Measurements from ENCODE around the gene OR2S2. TPM values are rescaled to one million over a fixed set of nuclear protein-coding genes. Genes with fewer than 3 reads are reported as not detected.
A peak's percentile ranks its signal among the peaks of the same experiment; 100 is the strongest.
"Not testable (repeated sequence)": the region's sequence is repeated elsewhere in the genome, so short reads cannot be mapped to it uniquely, and the experiment has no call there.

Gene OR2S2
- total RNA-seq, 2 experiments from 2014 or later: not detected

DNA sequence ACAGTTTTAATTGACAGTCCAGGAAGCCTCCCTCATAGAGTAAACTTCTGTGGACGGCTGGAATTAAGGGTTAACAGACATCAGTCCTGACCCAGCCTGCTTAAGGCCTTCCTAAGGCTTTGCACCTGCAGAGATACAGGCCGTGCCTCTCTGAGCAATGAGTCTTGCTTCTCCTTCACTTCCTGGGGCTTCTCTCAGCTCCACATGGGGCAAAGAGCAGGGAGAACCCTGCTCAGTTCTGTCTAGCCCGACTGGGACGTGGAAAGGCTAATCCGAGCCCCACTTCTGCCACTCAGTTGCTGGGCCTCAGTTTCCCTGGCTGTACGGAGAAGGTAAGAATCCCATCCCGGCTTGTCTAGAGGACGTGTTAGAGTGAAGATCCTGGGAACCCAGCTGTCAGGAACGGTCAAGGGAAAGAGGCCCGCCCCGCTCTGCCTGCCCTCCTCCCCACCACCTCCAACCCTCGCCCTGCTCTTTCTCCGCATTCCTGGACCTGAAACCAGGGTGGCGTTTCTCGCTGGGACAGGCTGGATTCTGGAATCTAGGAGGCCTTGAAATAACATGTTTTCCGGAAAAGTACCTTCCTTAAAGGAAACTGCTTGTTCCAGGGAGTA, 42.2 kb downstream of the OR2S2 start:
- peaks cover 26% of the 10 kb centered on the region for H3K4me1 ChIP-seq (ENCODE audit: insufficient read depth, low read length)
- H3K4me3 ChIP-seq (ENCODE audit: low read length): no peak overlapping the region
- H3K36me3 ChIP-seq (ENCODE audit: insufficient read depth, low read length): no peaks in the 10 kb centered on the region
- ATAC-seq (ENCODE audit: poor library complexity) (no peak), DNase-seq (no peak)
- Mint-ChIP-seq H3K4me3 (no peak overlapping the region), H3K27me3 (no peaks in the 10 kb centered on the region), H3K9me3 (no peaks in the 10 kb centered on the region), H3K27ac (peak overlapping the region; percentile 53), H3K36me3 (ENCODE audit: low read depth) (no peaks in the 10 kb centered on the region), H3K4me1 (ENCODE audit: low read depth) (peaks cover 28% of the 10 kb centered on the region)
- H3K9me3 ChIP-seq (ENCODE audit: control insufficient read depth in 1 of 2, insufficient read depth in 1 of 2, low read length in 2 of 2): no peaks in the 10 kb centered on the region
- TF ChIP-seq, protein P1, sequence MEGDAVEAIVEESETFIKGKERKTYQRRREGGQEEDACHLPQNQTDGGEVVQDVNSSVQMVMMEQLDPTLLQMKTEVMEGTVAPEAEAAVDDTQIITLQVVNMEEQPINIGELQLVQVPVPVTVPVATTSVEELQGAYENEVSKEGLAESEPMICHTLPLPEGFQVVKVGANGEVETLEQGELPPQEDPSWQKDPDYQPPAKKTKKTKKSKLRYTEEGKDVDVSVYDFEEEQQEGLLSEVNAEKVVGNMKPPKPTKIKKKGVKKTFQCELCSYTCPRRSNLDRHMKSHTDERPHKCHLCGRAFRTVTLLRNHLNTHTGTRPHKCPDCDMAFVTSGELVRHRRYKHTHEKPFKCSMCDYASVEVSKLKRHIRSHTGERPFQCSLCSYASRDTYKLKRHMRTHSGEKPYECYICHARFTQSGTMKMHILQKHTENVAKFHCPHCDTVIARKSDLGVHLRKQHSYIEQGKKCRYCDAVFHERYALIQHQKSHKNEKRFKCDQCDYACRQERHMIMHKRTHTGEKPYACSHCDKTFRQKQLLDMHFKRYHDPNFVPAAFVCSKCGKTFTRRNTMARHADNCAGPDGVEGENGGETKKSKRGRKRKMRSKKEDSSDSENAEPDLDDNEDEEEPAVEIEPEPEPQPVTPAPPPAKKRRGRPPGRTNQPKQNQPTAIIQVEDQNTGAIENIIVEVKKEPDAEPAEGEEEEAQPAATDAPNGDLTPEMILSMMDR (IDR thresholded peaks at IDR 0.05): no peak
- no peaks in the 10 kb centered on the region for H3K27me3 ChIP-seq (ENCODE audit: control insufficient read depth in 1 of 2, insufficient read depth in 2 of 2, low read length in 2 of 2)
- intact Hi-C loops (cut with DNase I, micrococcal nuclease): no loop called here
- POLR2A ChIA-PET: no interaction called here
- CTCF ChIA-PET: no interaction called here
- no peak overlapping the region for H3K27ac ChIP-seq (ENCODE audit: low read depth in 1 of 2, low read length in 2 of 2)

DNA sequence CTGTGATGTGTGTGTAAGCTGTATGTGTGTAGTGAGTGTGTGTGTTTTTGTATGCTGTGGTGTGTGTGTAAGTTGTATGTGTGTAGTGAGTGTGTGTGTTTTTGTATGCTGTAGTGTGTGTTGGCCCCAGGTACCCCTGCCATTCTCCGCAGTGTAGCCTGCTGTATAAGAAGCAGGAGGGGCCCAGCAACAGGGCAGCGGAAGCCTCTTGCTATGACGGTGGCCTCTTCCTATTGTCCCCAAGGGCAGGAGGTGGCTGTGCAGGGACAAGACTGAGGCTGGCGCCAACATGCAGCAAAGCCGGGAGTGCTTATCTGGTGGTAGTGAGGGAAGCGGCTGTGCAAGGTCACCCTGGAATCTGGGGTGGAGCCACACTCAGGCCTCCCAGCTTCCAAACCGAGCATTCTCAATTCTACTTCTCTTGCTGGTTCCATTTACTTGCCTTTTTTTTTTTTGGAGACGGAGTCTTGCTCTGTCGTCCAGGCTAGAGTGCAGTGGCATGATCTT, 43.6 kb downstream of the OR2S2 start:
- H3K36me3 ChIP-seq (ENCODE audit: insufficient read depth, low read length): no peaks in the 10 kb centered on the region
- H3K9me3 ChIP-seq (ENCODE audit: control insufficient read depth in 1 of 2, insufficient read depth in 1 of 2, low read length in 2 of 2): no peaks in the 10 kb centered on the region
- H3K9me3 Mint-ChIP-seq: no peaks in the 10 kb centered on the region
- H3K36me3 Mint-ChIP-seq (ENCODE audit: low read depth): no peaks in the 10 kb centered on the region
- peaks cover 40% of the 10 kb centered on the region for H3K4me1 Mint-ChIP-seq (ENCODE audit: low read depth)
- H3K27me3 ChIP-seq (ENCODE audit: control insufficient read depth in 1 of 2, insufficient read depth in 2 of 2, low read length in 2 of 2): no peaks in the 10 kb centered on the region
- H3K27ac ChIP-seq (ENCODE audit: low read depth in 1 of 2, low read length in 2 of 2): no peak overlapping the region
- ATAC-seq (ENCODE audit: poor library complexity): peak; percentile 22
- H3K4me3 Mint-ChIP-seq: no peak overlapping the region
- CTCF ChIA-PET: no interaction called here
- peaks cover 40% of the 10 kb centered on the region for H3K4me1 ChIP-seq (ENCODE audit: insufficient read depth, low read length)
- intact Hi-C loops (cut with DNase I, micrococcal nuclease): no loop called here
- DNase-seq: no peak
- POLR2A ChIA-PET: interaction anchor here (0.6 kb wide), 1 partner anchor 26 kb away, joined by 3 read pairs; no protein-coding TSS in a partner anchor
- no peak overlapping the region for H3K27ac Mint-ChIP-seq
- TF ChIP-seq, protein P1 (IDR thresholded peaks at IDR 0.05): no peak
- H3K27me3 Mint-ChIP-seq: no peaks in the 10 kb centered on the region
- no peak overlapping the region for H3K4me3 ChIP-seq (ENCODE audit: low read length)

DNA sequence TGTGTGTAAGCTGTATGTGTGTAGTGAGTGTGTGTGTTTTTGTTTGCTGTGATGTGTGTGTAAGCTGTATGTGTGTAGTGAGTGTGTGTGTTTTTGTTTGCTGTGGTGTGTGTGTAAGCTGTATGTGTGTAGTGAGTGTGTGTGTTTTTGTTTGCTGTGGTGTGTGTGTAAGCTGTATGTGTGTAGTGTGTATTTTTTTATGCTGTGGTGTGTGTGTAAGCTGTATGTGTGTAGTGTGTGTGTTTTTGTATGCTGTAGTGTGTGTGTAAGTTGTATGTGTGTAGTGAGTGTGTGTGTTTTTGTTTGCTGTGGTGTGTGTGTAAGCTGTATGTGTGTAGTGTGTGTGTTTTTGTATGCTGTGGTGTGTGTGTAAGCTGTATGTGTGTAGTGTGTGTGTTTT, 44.5 kb downstream of the OR2S2 start:
- POLR2A ChIA-PET; H3K27ac Mint-ChIP-seq; H3K9me3 Mint-ChIP-seq; H3K27ac ChIP-seq (ENCODE audit: low read depth in 1 of 2, low read length in 2 of 2); CTCF ChIA-PET; ATAC-seq (ENCODE audit: poor library complexity); H3K36me3 Mint-ChIP-seq (ENCODE audit: low read depth); H3K27me3 Mint-ChIP-seq; H3K9me3 ChIP-seq (ENCODE audit: control insufficient read depth in 1 of 2, insufficient read depth in 1 of 2, low read length in 2 of 2); DNase-seq; H3K27me3 ChIP-seq (ENCODE audit: control insufficient read depth in 1 of 2, insufficient read depth in 2 of 2, low read length in 2 of 2); H3K36me3 ChIP-seq (ENCODE audit: insufficient read depth, low read length); H3K4me3 Mint-ChIP-seq; H3K4me3 ChIP-seq (ENCODE audit: low read length); intact Hi-C loops (cut with DNase I, micrococcal nuclease): not testable (repeated sequence)
- peaks cover 40% of the 10 kb centered on the region for H3K4me1 Mint-ChIP-seq (ENCODE audit: low read depth)
- peaks cover 49% of the 10 kb centered on the region for H3K4me1 ChIP-seq (ENCODE audit: insufficient read depth, low read length)
